Astrocyte (in vitro differentiated cells and primary cell): Measurements from ENCODE around the gene HOXD4. TPM values are rescaled to one million over a fixed set of nuclear protein-coding genes. Genes with fewer than 3 reads are reported as not detected.

Experiments used
- DNase-seq: peaks from one replicate; pipeline ENCODE4 v3.0.0-alpha.2; 2010; ENCODE audit warnings: low read depth
- FAIRE-seq: peaks from 2 replicates; lab custom pipeline; 2011; peaks lifted over from hg19 to GRCh38; lab: Jason Lieb, UNC
- H2AFZ ChIP-seq: 2 replicates; pipeline ENCODE4 v1.6.0; 2012; ENCODE audit warnings: low read depth, low read length, inconsistent platforms
- H3K27ac ChIP-seq: 2 replicates; pipeline ENCODE4 v1.5.1; 2011; ENCODE audit warnings: low read depth, low read length, inconsistent platforms
- H3K27me3 ChIP-seq: 2 replicates; pipeline ENCODE4 v1.6.0; 2011; ENCODE audit warnings: low read length, inconsistent platforms; ENCODE audit not compliant: insufficient read depth
- H3K36me3 ChIP-seq: 2 replicates; pipeline ENCODE4 v1.5.1; 2011; ENCODE audit warnings: low read length, inconsistent platforms; ENCODE audit not compliant: insufficient read depth
- H3K4me1 ChIP-seq: 2 replicates; pipeline ENCODE4 v1.5.1; 2011; ENCODE audit warnings: low read length, inconsistent platforms; ENCODE audit not compliant: insufficient read depth
- H3K4me2 ChIP-seq: 2 replicates; pipeline ENCODE4 v1.6.0; 2012; ENCODE audit warnings: low read length, inconsistent platforms
- H3K4me3 ChIP-seq: 2 replicates; pipeline ENCODE4 v1.5.1; 2011; ENCODE audit warnings: low read depth, mild to moderate bottlenecking, low read length, inconsistent platforms; ENCODE audit not compliant: insufficient read depth
- H3K79me2 ChIP-seq: 2 replicates; pipeline ENCODE4 v1.6.0; 2012; ENCODE audit warnings: mild to moderate bottlenecking, low read length, inconsistent platforms; ENCODE audit not compliant: insufficient read depth
- H3K9ac ChIP-seq: 2 replicates; pipeline ENCODE4 v1.6.0; 2012; ENCODE audit warnings: mild to moderate bottlenecking, low read length, inconsistent platforms
- H3K9me3 ChIP-seq: 2 replicates; pipeline ENCODE4 v1.5.1; 2012; ENCODE audit warnings: low read depth, mild to moderate bottlenecking, low read length, inconsistent platforms; ENCODE audit not compliant: insufficient read depth
- H4K20me1 ChIP-seq: 2 replicates; pipeline ENCODE4 v1.6.0; 2012; ENCODE audit warnings: low read length, inconsistent platforms; ENCODE audit not compliant: insufficient read depth
- H3K27ac Mint-ChIP-seq: one replicate; pipeline ENCODE4 v1.8.0; 2021; ENCODE audit warnings: mild to moderate bottlenecking, mixed read lengths; ENCODE audit not compliant: unreplicated experiment
- H3K27me3 Mint-ChIP-seq: one replicate; pipeline ENCODE4 v1.8.0; 2021; ENCODE audit warnings: low read depth, mixed read lengths; ENCODE audit not compliant: unreplicated experiment
- H3K36me3 Mint-ChIP-seq: one replicate; pipeline ENCODE4 v1.8.0; 2021; ENCODE audit warnings: low read depth, mixed read lengths; ENCODE audit not compliant: unreplicated experiment
- H3K4me1 Mint-ChIP-seq: one replicate; pipeline ENCODE4 v1.8.0; 2021; ENCODE audit warnings: low read depth, mixed read lengths; ENCODE audit not compliant: unreplicated experiment
- H3K4me3 Mint-ChIP-seq: one replicate; pipeline ENCODE4 v1.8.0; 2021; ENCODE audit warnings: mild to moderate bottlenecking, moderate library complexity, mixed read lengths; ENCODE audit not compliant: unreplicated experiment
- H3K9me3 Mint-ChIP-seq: one replicate; pipeline ENCODE4 v1.8.0; 2021; ENCODE audit warnings: mild to moderate bottlenecking, mixed read lengths; ENCODE audit not compliant: unreplicated experiment
- CTCF ChIP-seq: IDR thresholded peaks from 2 replicates; pipeline ENCODE4 v1.5.1; 2011; ENCODE audit warnings: low read depth, mild to moderate bottlenecking, inconsistent platforms, low read length, moderate library complexity; ENCODE audit not compliant: insufficient read depth
- EZH2 ChIP-seq: IDR thresholded peaks from 2 replicates; pipeline ENCODE4 v1.6.1; 2012; ENCODE audit warnings: mild to moderate bottlenecking, low read length, inconsistent platforms; ENCODE audit not compliant: insufficient read depth
- total RNA-seq: library from RNA; stranded (reverse); gene quantifications from 2 replicates; pipeline ENCODE4 v1.2.1, GENCODE V29; 2021

HOXD4 gene
- total RNA-seq, 1 donor from 2014 or later: not detected

GRCh38 chr2:176132205-176133171 is 18.9 kb upstream of the HOXD4 start:
- H3K4me3 Mint-ChIP-seq: peak overlapping the region; percentile 67
- peak overlapping the region; percentile 41 for H3K27ac Mint-ChIP-seq
- no peaks in the 10 kb centered on the region for H3K36me3 Mint-ChIP-seq
- Histone ChIP-seq H3K27ac (no peak overlapping the region), H3K9me3 (no peaks in the 10 kb centered on the region), H3K4me1 (no peaks in the 10 kb centered on the region), H4K20me1 (no peaks in the 10 kb centered on the region), H3K27me3 (peaks cover 90% of the 10 kb centered on the region), H3K36me3 (no peaks in the 10 kb centered on the region), H3K4me2 (peak overlapping the region; percentile 80), H2AFZ (no peak overlapping the region), H3K79me2 (no peaks in the 10 kb centered on the region), H3K9ac (no peak overlapping the region), H3K4me3 (peak overlapping the region; percentile 38)
- DNase-seq (no peak), FAIRE-seq (no peak)
- peaks cover 3% of the 10 kb centered on the region for H3K4me1 Mint-ChIP-seq
- H3K9me3 Mint-ChIP-seq: peaks cover 27% of the 10 kb centered on the region
- peaks cover 82% of the 10 kb centered on the region for H3K27me3 Mint-ChIP-seq
- no peak for TF ChIP-seq CTCF
- TF ChIP-seq EZH2: peak; percentile 79

- H3K4me3 ChIP-seq: no peak overlapping the region
- Mint-ChIP-seq H3K4me3 (no peak overlapping the region), H3K36me3 (no peaks in the 10 kb centered on the region), H3K27me3 (peaks cover 83% of the 10 kb centered on the region), H3K27ac (no peak overlapping the region), H3K9me3 (peaks cover 28% of the 10 kb centered on the region), H3K4me1 (peaks cover 2% of the 10 kb centered on the region)
- no peak overlapping the region for H3K4me2 ChIP-seq
- FAIRE-seq (no peak), DNase-seq (no peak)
- no peak overlapping the region for H2AFZ ChIP-seq
- H3K79me2 ChIP-seq: no peaks in the 10 kb centered on the region
- no peak overlapping the region for H3K27ac ChIP-seq
- H3K4me1 ChIP-seq: no peaks in the 10 kb centered on the region
- no peaks in the 10 kb centered on the region for H4K20me1 ChIP-seq
- TF ChIP-seq EZH2: no peak
- TF ChIP-seq CTCF: no peak
- no peaks in the 10 kb centered on the region for H3K36me3 ChIP-seq
- peaks cover 90% of the 10 kb centered on the region for H3K27me3 ChIP-seq
- H3K9ac ChIP-seq: no peak overlapping the region
- no peaks in the 10 kb centered on the region for H3K9me3 ChIP-seq
Observed at GRCh38 chr2:176133389-176133788, 18.0 kb upstream of the HOXD4 start.

GRCh38 chr2:176134035-176134434 is 17.3 kb upstream of the HOXD4 start:
- H3K27ac Mint-ChIP-seq: no peak overlapping the region
- no peaks in the 10 kb centered on the region for H3K4me1 Mint-ChIP-seq
- H3K9me3 ChIP-seq: peaks cover 3% of the 10 kb centered on the region
- H3K4me3 ChIP-seq: no peak overlapping the region
- no peak for FAIRE-seq
- TF ChIP-seq CTCF (no peak), EZH2 (no peak)
- H3K9me3 Mint-ChIP-seq: peaks cover 34% of the 10 kb centered on the region
- H3K27ac ChIP-seq: no peak overlapping the region
- peaks cover 90% of the 10 kb centered on the region for H3K27me3 ChIP-seq
- no peaks in the 10 kb centered on the region for H3K36me3 Mint-ChIP-seq
- H3K9ac ChIP-seq: no peak overlapping the region
- H3K36me3 ChIP-seq: no peaks in the 10 kb centered on the region
- no peak overlapping the region for H2AFZ ChIP-seq
- no peaks in the 10 kb centered on the region for H4K20me1 ChIP-seq
- H3K79me2 ChIP-seq: no peaks in the 10 kb centered on the region
- no peak overlapping the region for H3K4me3 Mint-ChIP-seq
- H3K4me1 ChIP-seq: no peaks in the 10 kb centered on the region
- DNase-seq: no peak
- peaks cover 85% of the 10 kb centered on the region for H3K27me3 Mint-ChIP-seq
- H3K4me2 ChIP-seq: no peak overlapping the region
